Measurements from ENCODE around the gene CPLX3. TPM values are rescaled to one million over a fixed set of nuclear protein-coding genes. Genes with fewer than 3 reads are reported as not detected.
A peak's percentile ranks its signal among the peaks of the same experiment; 100 is the strongest.

The CPLX3 gene
- total RNA-seq, 1 donor from 2014 or later, result 0.32 TPM

DNA sequence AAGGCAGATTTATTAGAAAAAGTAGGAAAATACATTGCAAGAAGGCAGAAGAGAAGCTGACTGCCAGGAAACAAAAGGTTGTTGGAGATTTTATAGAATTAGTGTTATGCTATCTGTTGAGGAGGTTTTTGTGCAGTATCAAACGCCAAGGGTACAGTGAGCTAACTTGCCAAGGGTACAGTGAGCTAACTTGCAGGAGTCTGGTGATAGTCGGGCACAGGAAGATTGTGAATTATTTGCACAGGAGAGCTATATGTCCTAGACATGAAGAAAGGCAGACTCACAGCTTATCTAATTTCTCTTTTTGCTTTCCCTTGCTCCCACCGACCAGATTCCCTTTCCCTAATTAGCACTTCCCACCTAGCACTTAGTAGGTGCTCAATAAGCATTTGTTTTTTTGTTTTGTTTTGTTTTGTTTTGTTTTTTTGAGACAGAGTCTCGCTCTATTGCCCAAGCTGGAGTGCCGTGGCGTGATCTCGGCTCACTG is 47.2 kb upstream of the CPLX3 start:
- H3K4me3 Mint-ChIP-seq (ENCODE audit: unreplicated experiment), result no peak overlapping the region
- no peak overlapping the region for H3K27ac Mint-ChIP-seq (ENCODE audit: unreplicated experiment)
- DNase-seq, result no peak
- peaks cover 9% of the 10 kb centered on the region for H3K27me3 Mint-ChIP-seq (ENCODE audit: unreplicated experiment)
- H3K9me3 Mint-ChIP-seq (ENCODE audit: unreplicated experiment), result peaks cover 1% of the 10 kb centered on the region
- TF ChIP-seq, protein P1, sequence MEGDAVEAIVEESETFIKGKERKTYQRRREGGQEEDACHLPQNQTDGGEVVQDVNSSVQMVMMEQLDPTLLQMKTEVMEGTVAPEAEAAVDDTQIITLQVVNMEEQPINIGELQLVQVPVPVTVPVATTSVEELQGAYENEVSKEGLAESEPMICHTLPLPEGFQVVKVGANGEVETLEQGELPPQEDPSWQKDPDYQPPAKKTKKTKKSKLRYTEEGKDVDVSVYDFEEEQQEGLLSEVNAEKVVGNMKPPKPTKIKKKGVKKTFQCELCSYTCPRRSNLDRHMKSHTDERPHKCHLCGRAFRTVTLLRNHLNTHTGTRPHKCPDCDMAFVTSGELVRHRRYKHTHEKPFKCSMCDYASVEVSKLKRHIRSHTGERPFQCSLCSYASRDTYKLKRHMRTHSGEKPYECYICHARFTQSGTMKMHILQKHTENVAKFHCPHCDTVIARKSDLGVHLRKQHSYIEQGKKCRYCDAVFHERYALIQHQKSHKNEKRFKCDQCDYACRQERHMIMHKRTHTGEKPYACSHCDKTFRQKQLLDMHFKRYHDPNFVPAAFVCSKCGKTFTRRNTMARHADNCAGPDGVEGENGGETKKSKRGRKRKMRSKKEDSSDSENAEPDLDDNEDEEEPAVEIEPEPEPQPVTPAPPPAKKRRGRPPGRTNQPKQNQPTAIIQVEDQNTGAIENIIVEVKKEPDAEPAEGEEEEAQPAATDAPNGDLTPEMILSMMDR (IDR thresholded peaks at IDR 0.05; ENCODE audit: partially characterized antibody, unreplicated experiment), result no peak
- H3K36me3 Mint-ChIP-seq (ENCODE audit: unreplicated experiment), result no peaks in the 10 kb centered on the region
- H3K4me1 Mint-ChIP-seq (ENCODE audit: low read depth, unreplicated experiment), result peaks cover 25% of the 10 kb centered on the region

DNA sequence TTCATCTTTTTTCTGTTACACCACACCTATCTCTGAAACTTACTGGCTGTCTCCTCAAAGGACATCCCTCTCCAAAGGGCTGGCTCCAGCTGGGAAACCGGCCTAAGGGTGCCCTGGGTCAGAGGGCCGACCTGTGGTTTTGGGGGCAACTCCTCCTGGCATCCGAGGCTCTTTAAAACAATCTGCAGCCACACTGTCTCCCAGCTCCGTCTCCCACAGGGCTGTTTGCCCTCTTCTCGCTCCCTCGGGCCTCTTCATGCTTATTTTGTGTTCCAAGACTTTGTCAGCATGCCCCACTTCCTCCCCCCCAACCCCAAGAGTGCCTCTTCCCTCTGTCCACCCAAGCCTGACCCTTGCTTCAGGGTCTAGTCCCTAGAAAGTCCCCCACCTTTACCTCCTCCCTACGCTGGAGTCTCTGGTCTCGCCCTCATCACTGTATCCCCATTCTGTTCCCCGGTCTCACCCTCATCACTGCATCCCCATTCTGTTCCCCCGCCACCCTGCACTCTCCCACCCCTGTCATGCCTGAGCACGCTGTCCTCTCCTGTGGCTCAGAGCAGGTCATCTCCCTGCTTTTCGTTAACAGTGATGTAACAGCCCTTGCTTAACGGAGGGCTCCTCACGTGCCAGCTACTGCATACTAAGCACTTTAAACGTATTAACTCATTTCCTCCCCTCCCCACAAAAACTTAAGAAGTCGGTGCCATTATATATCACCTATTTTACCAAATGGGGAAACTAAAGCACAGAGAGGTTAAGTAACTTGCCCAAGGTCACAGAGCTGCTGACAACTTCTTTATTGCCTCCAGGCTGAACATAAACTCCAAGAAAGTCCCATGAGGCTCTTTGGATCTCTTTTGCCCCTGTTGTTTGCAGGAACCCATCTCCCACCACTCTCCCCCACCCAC is 45.6 kb upstream of the CPLX3 start:
- Mint-ChIP-seq H3K4me3 (ENCODE audit: unreplicated experiment) (peak overlapping the region; percentile 85), H3K27me3 (ENCODE audit: unreplicated experiment) (peaks cover 9% of the 10 kb centered on the region), H3K9me3 (ENCODE audit: unreplicated experiment) (peaks cover 1% of the 10 kb centered on the region), H3K36me3 (ENCODE audit: unreplicated experiment) (no peaks in the 10 kb centered on the region), H3K4me1 (ENCODE audit: low read depth, unreplicated experiment) (peaks cover 27% of the 10 kb centered on the region), H3K27ac (ENCODE audit: unreplicated experiment) (no peak overlapping the region)
- DNase-seq, result no peak
- TF ChIP-seq, protein P1 (IDR thresholded peaks at IDR 0.05; ENCODE audit: partially characterized antibody, unreplicated experiment), result no peak

DNA sequence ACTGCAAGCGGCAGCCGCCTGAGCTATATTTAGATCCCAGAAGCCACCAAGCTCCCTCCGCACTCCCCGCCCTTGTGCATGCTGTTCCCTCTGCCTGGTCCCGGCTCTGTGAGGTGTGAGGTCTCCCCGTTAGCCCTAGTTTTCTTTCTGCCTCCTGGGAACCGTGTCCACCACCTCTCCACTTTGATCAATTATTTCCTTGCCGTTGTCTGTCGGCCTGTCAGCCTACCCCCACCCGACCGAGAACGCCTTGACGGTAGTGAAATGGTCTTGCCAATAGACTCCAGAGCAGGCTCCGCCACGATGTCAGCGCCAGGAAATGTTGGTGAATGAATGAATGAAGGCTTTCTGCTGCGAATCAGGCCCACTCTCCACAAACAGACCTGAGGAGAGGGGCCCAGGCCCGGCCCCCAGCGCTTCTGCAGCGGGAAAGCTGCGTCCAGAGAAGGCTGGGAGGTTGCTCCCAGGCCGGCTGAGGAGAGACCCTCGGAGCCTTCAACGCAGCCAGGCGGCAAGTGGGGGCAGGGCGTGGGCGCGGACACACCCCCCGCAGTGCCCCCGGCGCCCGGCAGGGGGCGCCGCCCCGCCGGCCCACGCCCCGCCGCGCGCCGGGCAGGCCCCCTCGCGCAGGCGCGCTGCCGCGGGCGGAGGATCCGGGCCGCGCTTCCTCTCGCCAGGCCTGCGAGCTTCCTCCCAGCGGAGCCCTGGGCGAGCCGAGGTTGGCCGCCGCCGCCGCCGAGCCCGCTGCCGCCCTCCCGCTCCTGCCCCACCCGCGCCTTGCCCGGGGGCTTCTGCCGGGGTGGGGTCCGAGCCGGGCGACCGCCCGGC is 44.8 kb upstream of the CPLX3 start, which contains the start of gene CSK:
Gene CSK, plus strand, starts transcription at position 650 of the 828 bp plus-strand sequence. CDS start 16,218 bp downstream, outside the sequence.
- DNase-seq, result peak; percentile 85
- Mint-ChIP-seq H3K4me3 (ENCODE audit: unreplicated experiment) (peak within 1 kb of the TSS; percentile 89), H3K27me3 (ENCODE audit: unreplicated experiment) (peaks cover 7% of the 10 kb centered on the region), H3K27ac (ENCODE audit: unreplicated experiment) (peak within 1 kb of the TSS; percentile 68), H3K4me1 (ENCODE audit: low read depth, unreplicated experiment) (peaks cover 27% of the 10 kb centered on the region), H3K36me3 (ENCODE audit: unreplicated experiment) (no peaks in the 10 kb centered on the region), H3K9me3 (ENCODE audit: unreplicated experiment) (peaks cover 1% of the 10 kb centered on the region)
- TF ChIP-seq, protein P1 (IDR thresholded peaks at IDR 0.05; ENCODE audit: partially characterized antibody, unreplicated experiment), result peak; percentile 72

DNA sequence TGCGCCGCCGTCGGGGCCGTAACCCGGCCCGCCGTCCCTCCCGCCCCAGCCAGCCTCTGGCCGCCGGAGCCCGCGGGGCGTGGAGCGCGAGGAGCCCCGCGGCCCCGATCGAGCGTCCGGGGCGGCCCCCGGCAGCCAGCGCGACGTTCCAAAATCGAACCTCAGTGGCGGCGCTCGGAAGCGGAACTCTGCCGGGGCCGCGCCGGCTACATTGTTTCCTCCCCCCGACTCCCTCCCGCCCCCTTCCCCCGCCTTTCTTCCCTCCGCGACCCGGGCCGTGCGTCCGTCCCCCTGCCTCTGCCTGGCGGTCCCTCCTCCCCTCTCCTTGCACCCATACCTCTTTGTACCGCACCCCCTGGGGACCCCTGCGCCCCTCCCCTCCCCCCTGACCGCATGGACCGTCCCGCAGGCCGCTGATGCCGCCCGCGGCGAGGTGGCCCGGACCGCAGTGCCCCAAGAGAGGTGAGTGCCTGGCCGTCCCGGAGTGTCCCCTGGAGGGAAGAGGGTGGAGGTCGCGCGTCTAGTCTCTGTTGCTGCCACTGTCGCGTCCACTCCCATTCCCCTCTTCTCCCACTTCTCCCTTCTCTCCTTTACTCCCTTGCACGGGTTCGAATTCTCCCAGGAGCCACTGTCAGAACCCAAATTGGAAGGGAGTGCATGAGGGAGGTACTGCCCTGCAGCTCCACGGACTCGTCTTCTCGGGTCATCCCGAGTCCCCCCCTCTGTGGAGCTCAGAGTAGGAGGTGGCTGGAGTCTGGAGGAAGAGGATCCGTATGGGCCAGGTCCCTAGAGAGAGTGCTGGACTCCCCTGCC is 44.0 kb upstream of the CPLX3 start:
- Mint-ChIP-seq H3K4me1 (ENCODE audit: low read depth, unreplicated experiment) (peaks cover 21% of the 10 kb centered on the region), H3K9me3 (ENCODE audit: unreplicated experiment) (no peaks in the 10 kb centered on the region), H3K27ac (ENCODE audit: unreplicated experiment) (peak overlapping the region; percentile 64), H3K4me3 (ENCODE audit: unreplicated experiment) (peak overlapping the region; percentile 89), H3K27me3 (ENCODE audit: unreplicated experiment) (peaks cover 5% of the 10 kb centered on the region), H3K36me3 (ENCODE audit: unreplicated experiment) (no peaks in the 10 kb centered on the region)
- TF ChIP-seq, protein P1 (IDR thresholded peaks at IDR 0.05; ENCODE audit: partially characterized antibody, unreplicated experiment), result no peak
- DNase-seq, result peak; percentile 42
